ENCODE measurements around the gene ARHGAP15.

DNA sequence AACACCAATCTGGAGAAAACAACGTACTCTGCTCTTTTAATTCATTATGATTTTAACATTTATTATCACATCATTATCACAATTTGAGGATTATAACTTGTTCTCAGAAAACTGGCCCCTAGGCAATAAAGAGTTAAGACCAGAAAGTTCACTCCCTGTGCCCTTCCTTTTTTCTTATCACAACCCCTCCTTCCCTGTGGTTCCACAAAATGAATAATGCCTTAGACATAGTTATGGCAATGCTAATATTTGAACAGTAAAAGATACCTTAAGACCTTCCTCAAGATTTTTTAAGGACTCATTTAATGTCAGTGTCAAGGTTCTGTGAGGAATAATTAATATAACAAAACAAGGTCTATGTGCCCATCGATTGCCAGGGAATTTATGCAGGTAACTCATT is 596.2 kb downstream of the ARHGAP15 start:
- TF ChIP-seq, protein P1, sequence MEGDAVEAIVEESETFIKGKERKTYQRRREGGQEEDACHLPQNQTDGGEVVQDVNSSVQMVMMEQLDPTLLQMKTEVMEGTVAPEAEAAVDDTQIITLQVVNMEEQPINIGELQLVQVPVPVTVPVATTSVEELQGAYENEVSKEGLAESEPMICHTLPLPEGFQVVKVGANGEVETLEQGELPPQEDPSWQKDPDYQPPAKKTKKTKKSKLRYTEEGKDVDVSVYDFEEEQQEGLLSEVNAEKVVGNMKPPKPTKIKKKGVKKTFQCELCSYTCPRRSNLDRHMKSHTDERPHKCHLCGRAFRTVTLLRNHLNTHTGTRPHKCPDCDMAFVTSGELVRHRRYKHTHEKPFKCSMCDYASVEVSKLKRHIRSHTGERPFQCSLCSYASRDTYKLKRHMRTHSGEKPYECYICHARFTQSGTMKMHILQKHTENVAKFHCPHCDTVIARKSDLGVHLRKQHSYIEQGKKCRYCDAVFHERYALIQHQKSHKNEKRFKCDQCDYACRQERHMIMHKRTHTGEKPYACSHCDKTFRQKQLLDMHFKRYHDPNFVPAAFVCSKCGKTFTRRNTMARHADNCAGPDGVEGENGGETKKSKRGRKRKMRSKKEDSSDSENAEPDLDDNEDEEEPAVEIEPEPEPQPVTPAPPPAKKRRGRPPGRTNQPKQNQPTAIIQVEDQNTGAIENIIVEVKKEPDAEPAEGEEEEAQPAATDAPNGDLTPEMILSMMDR (IDR thresholded peaks at IDR 0.05; ENCODE audit: low read depth, low read length, missing input control): no peak
- no peak for TF ChIP-seq RAD21 (IDR thresholded peaks at IDR 0.05)
- TF ChIP-seq, protein P2, sequence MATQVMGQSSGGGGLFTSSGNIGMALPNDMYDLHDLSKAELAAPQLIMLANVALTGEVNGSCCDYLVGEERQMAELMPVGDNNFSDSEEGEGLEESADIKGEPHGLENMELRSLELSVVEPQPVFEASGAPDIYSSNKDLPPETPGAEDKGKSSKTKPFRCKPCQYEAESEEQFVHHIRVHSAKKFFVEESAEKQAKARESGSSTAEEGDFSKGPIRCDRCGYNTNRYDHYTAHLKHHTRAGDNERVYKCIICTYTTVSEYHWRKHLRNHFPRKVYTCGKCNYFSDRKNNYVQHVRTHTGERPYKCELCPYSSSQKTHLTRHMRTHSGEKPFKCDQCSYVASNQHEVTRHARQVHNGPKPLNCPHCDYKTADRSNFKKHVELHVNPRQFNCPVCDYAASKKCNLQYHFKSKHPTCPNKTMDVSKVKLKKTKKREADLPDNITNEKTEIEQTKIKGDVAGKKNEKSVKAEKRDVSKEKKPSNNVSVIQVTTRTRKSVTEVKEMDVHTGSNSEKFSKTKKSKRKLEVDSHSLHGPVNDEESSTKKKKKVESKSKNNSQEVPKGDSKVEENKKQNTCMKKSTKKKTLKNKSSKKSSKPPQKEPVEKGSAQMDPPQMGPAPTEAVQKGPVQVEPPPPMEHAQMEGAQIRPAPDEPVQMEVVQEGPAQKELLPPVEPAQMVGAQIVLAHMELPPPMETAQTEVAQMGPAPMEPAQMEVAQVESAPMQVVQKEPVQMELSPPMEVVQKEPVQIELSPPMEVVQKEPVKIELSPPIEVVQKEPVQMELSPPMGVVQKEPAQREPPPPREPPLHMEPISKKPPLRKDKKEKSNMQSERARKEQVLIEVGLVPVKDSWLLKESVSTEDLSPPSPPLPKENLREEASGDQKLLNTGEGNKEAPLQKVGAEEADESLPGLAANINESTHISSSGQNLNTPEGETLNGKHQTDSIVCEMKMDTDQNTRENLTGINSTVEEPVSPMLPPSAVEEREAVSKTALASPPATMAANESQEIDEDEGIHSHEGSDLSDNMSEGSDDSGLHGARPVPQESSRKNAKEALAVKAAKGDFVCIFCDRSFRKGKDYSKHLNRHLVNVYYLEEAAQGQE (IDR thresholded peaks at IDR 0.05): no peak

Data from liver (tissue), 3 donors.